Neural progenitor cell (in vitro differentiated cells): Measurements from ENCODE around the gene MID1IP1. TPM values are rescaled to one million over a fixed set of nuclear protein-coding genes. Genes with fewer than 3 reads are reported as not detected.

Experiments used
- DNase-seq: peaks from one replicate; pipeline ENCODE4 v3.0.0-alpha.2; 2016; ENCODE audit warnings: low spot score
- H2AFZ ChIP-seq: fragments of 200-600 bp; sonication (generic); replicated peaks from 2 replicates; pipeline ENCODE4 v1.6.1; 2016; ENCODE audit warnings: antibody characterized with exemption
- H3F3A ChIP-seq: fragments of 200-600 bp; sonication (generic); 2 replicates; pipeline ENCODE4 v1.6.1; 2016; ENCODE audit warnings: antibody characterized with exemption, low read depth
- H3K27ac ChIP-seq: fragments of 200-600 bp; sonication (generic); 2 replicates; pipeline ENCODE4 v1.5.1; 2016; ENCODE audit warnings: mild to moderate bottlenecking
- H3K27me3 ChIP-seq: fragments of 200-600 bp; sonication (generic); 2 replicates; pipeline ENCODE4 v1.6.1; 2016; ENCODE audit warnings: mild to moderate bottlenecking, moderate library complexity
- H3K36me3 ChIP-seq: fragments of 200-600 bp; sonication (generic); 2 replicates; pipeline ENCODE4 v1.5.1; 2016
- H3K4me1 ChIP-seq: fragments of 200-600 bp; sonication (generic); 2 replicates; pipeline ENCODE4 v1.6.1; 2016; ENCODE audit warnings: mixed run types
- H3K4me2 ChIP-seq: fragments of 200-600 bp; sonication (generic); 2 replicates; pipeline ENCODE4 v1.6.1; 2016
- H3K4me3 ChIP-seq: fragments of 200-600 bp; sonication (generic); 2 replicates; pipeline ENCODE4 v1.5.1; 2016
- H3K79me2 ChIP-seq: fragments of 200-600 bp; sonication (generic); 2 replicates; pipeline ENCODE4 v1.6.1; 2016; ENCODE audit warnings: low read depth
- H3K9ac ChIP-seq: fragments of 200-600 bp; sonication (generic); 2 replicates; pipeline ENCODE4 v1.6.1; 2016
- H3K9me3 ChIP-seq: fragments of 200-600 bp; sonication (generic); 2 replicates; pipeline ENCODE4 v1.5.1; 2016; ENCODE audit warnings: low read depth
- H4K20me1 ChIP-seq: fragments of 200-600 bp; sonication (generic); 2 replicates; pipeline ENCODE4 v1.6.1; 2016; ENCODE audit warnings: low read depth
- H3K27ac Mint-ChIP-seq: 3 replicates; pipeline ENCODE4 v1.8.0; 2021; ENCODE audit warnings: mixed read lengths
- H3K27me3 Mint-ChIP-seq: 2 replicates; pipeline ENCODE4 v1.8.0; 2022; ENCODE audit warnings: low read depth, mild to moderate bottlenecking, inconsistent platforms, moderate library complexity, mixed read lengths; ENCODE audit not compliant: insufficient read depth
- H3K36me3 Mint-ChIP-seq: 3 replicates; pipeline ENCODE4 v1.8.0; 2021; ENCODE audit warnings: mixed read lengths
- H3K4me1 Mint-ChIP-seq: 3 replicates; pipeline ENCODE4 v1.8.0; 2021; ENCODE audit warnings: mixed read lengths
- H3K4me3 Mint-ChIP-seq: 3 replicates; pipeline ENCODE4 v1.8.0; 2021; ENCODE audit warnings: mild to moderate bottlenecking, moderate library complexity, mixed read lengths
- H3K9me3 Mint-ChIP-seq: 3 replicates; pipeline ENCODE4 v1.8.0; 2020; ENCODE audit warnings: mixed read lengths
- EZH2 ChIP-seq: fragments of 200-600 bp; sonication (generic); IDR thresholded peaks from 2 replicates; pipeline ENCODE4 v1.6.1; 2017; ENCODE audit warnings: antibody characterized with exemption, mild to moderate bottlenecking, moderate library complexity
- EZH2phosphoT487 ChIP-seq: fragments of 200-600 bp; sonication (generic); IDR thresholded peaks from 2 replicates; pipeline ENCODE4 v1.6.1; 2017; ENCODE audit warnings: antibody characterized with exemption
- total RNA-seq: library from RNA; depleted of rRNA; stranded (reverse); fragments of >200 nt; gene quantifications from 2 replicates; pipeline ENCODE4 v1.2.3, GENCODE V29; 2015; ENCODE audit warnings: low replicate concordance
- TF ChIP-seq, protein P1 (sequence below): fragments of 200-600 bp; sonication (generic); IDR thresholded peaks from 2 replicates; pipeline ENCODE4 v1.5.1; 2017; ENCODE audit warnings: antibody characterized with exemption, mild to moderate bottlenecking

MID1IP1 gene
- total RNA-seq, 1 donor from 2014 or later = 25.2 TPM

DNA sequence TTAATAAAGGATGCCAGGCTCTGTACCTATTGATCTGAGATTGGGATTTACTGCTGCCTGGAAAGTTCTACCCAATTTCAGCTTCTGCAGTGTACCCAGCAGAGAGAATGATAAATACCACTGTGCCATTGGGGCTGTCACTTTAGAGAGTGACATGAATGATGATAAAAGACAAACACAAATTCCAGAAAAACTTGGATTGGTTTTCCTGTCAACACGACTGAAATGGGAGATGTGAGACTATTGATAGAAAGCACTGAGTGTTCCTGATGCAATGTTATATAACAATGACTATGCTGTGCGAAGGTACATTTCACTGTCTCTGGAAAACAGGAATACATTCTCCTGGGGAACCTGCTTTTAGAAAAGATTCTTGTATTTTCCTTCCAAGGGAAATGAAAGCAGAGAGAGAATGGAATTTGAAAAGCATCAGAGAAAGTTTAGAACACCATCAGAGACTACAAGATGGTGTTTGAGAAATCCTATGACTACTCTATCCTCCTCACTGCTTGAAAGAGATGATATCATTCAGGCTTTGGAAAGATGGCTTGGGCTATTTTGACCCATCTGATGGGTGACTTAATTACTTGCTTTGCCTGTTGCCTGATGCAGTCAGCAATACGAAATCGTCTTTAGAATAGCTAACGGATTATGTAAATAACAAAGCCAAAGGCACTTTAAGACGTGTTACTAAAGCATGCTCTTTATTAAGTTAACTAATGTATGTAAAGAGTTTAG lies 49.7 kb downstream of the MID1IP1 start:
- DNase-seq = no peak
- H3K36me3 Mint-ChIP-seq = no peaks in the 10 kb centered on the region
- Histone ChIP-seq H3K9ac (no peak overlapping the region), H3K27ac (no peak overlapping the region), H3K36me3 (no peaks in the 10 kb centered on the region), H3K4me3 (no peak overlapping the region), H2AFZ (no peak overlapping the region), H3F3A (no peaks in the 10 kb centered on the region), H4K20me1 (no peaks in the 10 kb centered on the region), H3K4me1 (no peaks in the 10 kb centered on the region), H3K4me2 (no peak overlapping the region), H3K27me3 (no peaks in the 10 kb centered on the region), H3K79me2 (no peaks in the 10 kb centered on the region), H3K9me3 (no peaks in the 10 kb centered on the region)
- no peak overlapping the region for H3K4me3 Mint-ChIP-seq
- no peak overlapping the region for H3K27ac Mint-ChIP-seq
- no peak for TF ChIP-seq EZH2
- no peak for TF ChIP-seq EZH2phosphoT487
- TF ChIP-seq, protein P1, sequence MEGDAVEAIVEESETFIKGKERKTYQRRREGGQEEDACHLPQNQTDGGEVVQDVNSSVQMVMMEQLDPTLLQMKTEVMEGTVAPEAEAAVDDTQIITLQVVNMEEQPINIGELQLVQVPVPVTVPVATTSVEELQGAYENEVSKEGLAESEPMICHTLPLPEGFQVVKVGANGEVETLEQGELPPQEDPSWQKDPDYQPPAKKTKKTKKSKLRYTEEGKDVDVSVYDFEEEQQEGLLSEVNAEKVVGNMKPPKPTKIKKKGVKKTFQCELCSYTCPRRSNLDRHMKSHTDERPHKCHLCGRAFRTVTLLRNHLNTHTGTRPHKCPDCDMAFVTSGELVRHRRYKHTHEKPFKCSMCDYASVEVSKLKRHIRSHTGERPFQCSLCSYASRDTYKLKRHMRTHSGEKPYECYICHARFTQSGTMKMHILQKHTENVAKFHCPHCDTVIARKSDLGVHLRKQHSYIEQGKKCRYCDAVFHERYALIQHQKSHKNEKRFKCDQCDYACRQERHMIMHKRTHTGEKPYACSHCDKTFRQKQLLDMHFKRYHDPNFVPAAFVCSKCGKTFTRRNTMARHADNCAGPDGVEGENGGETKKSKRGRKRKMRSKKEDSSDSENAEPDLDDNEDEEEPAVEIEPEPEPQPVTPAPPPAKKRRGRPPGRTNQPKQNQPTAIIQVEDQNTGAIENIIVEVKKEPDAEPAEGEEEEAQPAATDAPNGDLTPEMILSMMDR = no peak
- H3K4me1 Mint-ChIP-seq = no peaks in the 10 kb centered on the region
- peaks cover 8% of the 10 kb centered on the region for H3K27me3 Mint-ChIP-seq
- H3K9me3 Mint-ChIP-seq = peaks cover 2% of the 10 kb centered on the region

DNA sequence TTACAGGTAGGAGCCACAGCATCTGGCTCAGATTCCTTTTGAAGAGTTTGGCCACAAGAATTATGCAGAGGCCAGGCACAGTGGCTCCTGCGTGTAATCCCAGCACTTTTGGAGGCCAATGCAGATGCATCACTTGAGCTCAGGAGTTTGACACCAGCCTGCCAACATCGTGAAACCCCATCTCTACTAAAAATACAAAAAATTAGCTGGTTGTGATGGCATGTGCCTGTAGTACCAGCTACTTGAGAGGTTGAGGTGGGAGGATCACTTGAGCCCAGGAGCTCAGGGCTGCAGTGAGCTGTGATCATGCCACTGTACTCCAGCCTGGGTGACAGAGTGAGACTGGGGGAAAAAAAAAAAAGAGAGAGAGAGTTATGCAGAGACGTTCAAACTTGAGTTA lies 53.0 kb downstream of the MID1IP1 start:
- Mint-ChIP-seq H3K27me3 (peaks cover 10% of the 10 kb centered on the region), H3K36me3 (no peaks in the 10 kb centered on the region), H3K9me3 (no peaks in the 10 kb centered on the region), H3K4me1 (peaks cover 4% of the 10 kb centered on the region), H3K27ac (no peak overlapping the region), H3K4me3 (no peak overlapping the region)
- H3F3A ChIP-seq = no peaks in the 10 kb centered on the region
- no peak overlapping the region for H3K27ac ChIP-seq
- H3K9ac ChIP-seq = no peak overlapping the region
- H3K4me3 ChIP-seq = no peak overlapping the region
- no peak overlapping the region for H3K4me2 ChIP-seq
- no peaks in the 10 kb centered on the region for H4K20me1 ChIP-seq
- no peaks in the 10 kb centered on the region for H3K4me1 ChIP-seq
- no peaks in the 10 kb centered on the region for H3K27me3 ChIP-seq
- no peaks in the 10 kb centered on the region for H3K36me3 ChIP-seq
- TF ChIP-seq EZH2 = no peak
- no peak for TF ChIP-seq EZH2phosphoT487
- TF ChIP-seq, protein P1 = no peak
- H3K9me3 ChIP-seq = no peaks in the 10 kb centered on the region
- DNase-seq = no peak
- no peak overlapping the region for H2AFZ ChIP-seq
- no peaks in the 10 kb centered on the region for H3K79me2 ChIP-seq

Other genes with a start within 250 kb of the MID1IP1 start
- 8.6 and 12.7 TPM in 2 replicates for gene TSPAN7, start 239.9 kb upstream of the MID1IP1 start, total RNA-seq